Cerebellar nuclear complex (tissue), 1 donor: Measurements from ENCODE around the gene PHC3.

ENCODE experiments used
- DNase-seq, 2 experiments: peaks; one replicate each; lab custom pipeline; 2025; lab: John Stamatoyannopoulos, UW

Gene PHC3

GRCh38 chr3:170043506-170043905 lies 138.0 kb downstream of the PHC3 start:
- no peak for DNase-seq

- DNase-seq = no peak
Measured at GRCh38 chr3:170040418-170040817, 141.1 kb downstream of the PHC3 start.

- no peak for DNase-seq
Measured at GRCh38 chr3:170038434-170039110, 143.0 kb downstream of the PHC3 start.
